Gastroesophageal sphincter (tissue), 4 donors: ENCODE results near the gene RTN4RL1. TPM values are rescaled to one million over a fixed set of nuclear protein-coding genes. Genes with fewer than 3 reads are reported as not detected.

Source experiments
- ATAC-seq: fragments of 150-250 bp; one replicate; pipeline ENCODE4 v1.9.1; 2016; ENCODE audit warnings: mild to moderate bottlenecking, moderate library complexity
- H3K27ac ChIP-seq, 4 donors: fragments of 200-600 bp; sonication (generic) in 3 of 4; 1 replicate in 3 of 4; 2 replicates in 1 of 4; pipeline ENCODE4 v1.5.1; 2016 to 2019
- H3K27me3 ChIP-seq: fragments of 200-600 bp; sonication (generic); one replicate; pipeline ENCODE4 v1.5.1; 2019
- H3K36me3 ChIP-seq, 2 donors: fragments of 200-600 bp; sonication (generic); one replicate each; pipeline ENCODE4 v1.5.1; 2019; ENCODE audit warnings: control low read depth in 1 of 2
- H3K4me1 ChIP-seq, 3 donors: fragments of 200-600 bp; sonication (generic); 1 replicate in 2 of 3; 2 replicates in 1 of 3; pipeline ENCODE4 v1.5.1; 2016 to 2019; ENCODE audit warnings: control low read depth in 2 of 3
- H3K4me3 ChIP-seq, 2 donors: fragments of 200-600 bp; sonication (generic); one replicate each; pipeline ENCODE4 v1.5.1; 2019; ENCODE audit warnings: mild to moderate bottlenecking in 1 of 2, moderate library complexity in 1 of 2
- H3K9me3 ChIP-seq, 3 donors: fragments of 200-600 bp; sonication (generic); one replicate each; pipeline ENCODE4 v1.5.1; 2017 to 2019; ENCODE audit warnings: control low read depth in 2 of 3
- EP300 ChIP-seq: sonication (generic); formaldehyde crosslinking; IDR thresholded peaks from one replicate; pipeline ENCODE4 v1.6.1; 2017; ENCODE audit warnings: antibody characterized with exemption, mild to moderate bottlenecking
- POLR2A ChIP-seq, 2 donors: fragments of 450-650 bp; IDR thresholded peaks; one replicate each; pipeline ENCODE4 v1.6.1; 2017; ENCODE audit warnings: antibody characterized with exemption in 2 of 2, mild to moderate bottlenecking in 2 of 2, moderate library complexity in 1 of 2
- POLR2AphosphoS5 ChIP-seq: sonication (generic); formaldehyde crosslinking; IDR thresholded peaks from one replicate; pipeline ENCODE4 v1.6.1; 2017; ENCODE audit warnings: antibody characterized with exemption
- WGBS, 2 donors: methylation state at CpG; one replicate each; pipeline ENCODE4 v1.1.5; 2018; ENCODE audit warnings: low coverage in 1 of 2; 5-methylcytosine and 5-hydroxymethylcytosine counted together
- total RNA-seq, 4 donors: library from RNA; depleted of rRNA; stranded (reverse); fragments of >200 nt; gene quantifications; one replicate each; pipeline ENCODE4 v1.1.0, GENCODE V29; 2016
- TF ChIP-seq, protein P1 (sequence below), 4 experiments: fragments of 200-600 bp in 2 of 4; fragments of 450-650 bp in 2 of 4; sonication (generic) in 1 of 4; IDR thresholded peaks; one replicate each; pipeline ENCODE4 v1.5.1; 2017 to 2019; ENCODE audit warnings: antibody characterized with exemption in 4 of 4, mild to moderate bottlenecking in 2 of 4, moderate library complexity in 2 of 4

The RTN4RL1 gene
- total RNA-seq, 4 donors from 2014 or later, result 0.58 to 0.81 (median 0.72) TPM; not detected in 1

- peak; percentile 9 for TF ChIP-seq POLR2AphosphoS5
- TF ChIP-seq EP300, result no peak
- Histone ChIP-seq H3K9me3 (no peaks in the 10 kb centered on the region), H3K36me3 (no peaks in the 10 kb centered on the region), H3K27me3 (no peaks in the 10 kb centered on the region), H3K4me3 (peak overlapping the region in 1 of 2 donors; percentile 15), H3K27ac (peak overlapping the region in 3 of 4 donors; percentile 28 to 60 (median 45)), H3K4me1 (peaks cover 0 to 13% (median 8%) of the 10 kb centered on the region in 3 donors)
- peak; percentile 69 for ATAC-seq
- WGBS, 2 donors, result 42 to 49% methylated on average over 4 to 11 of the region's 27 CpGs
Measured at GRCh38 chr17:1931844-1932579, 93.1 kb downstream of the RTN4RL1 start.

- H3K9me3 ChIP-seq, result no peaks in the 10 kb centered on the region
- TF ChIP-seq POLR2A (IDR thresholded peaks at IDR 0.05) (no peak), EP300 (no peak), POLR2AphosphoS5 (no peak)
- TF ChIP-seq, protein P1, sequence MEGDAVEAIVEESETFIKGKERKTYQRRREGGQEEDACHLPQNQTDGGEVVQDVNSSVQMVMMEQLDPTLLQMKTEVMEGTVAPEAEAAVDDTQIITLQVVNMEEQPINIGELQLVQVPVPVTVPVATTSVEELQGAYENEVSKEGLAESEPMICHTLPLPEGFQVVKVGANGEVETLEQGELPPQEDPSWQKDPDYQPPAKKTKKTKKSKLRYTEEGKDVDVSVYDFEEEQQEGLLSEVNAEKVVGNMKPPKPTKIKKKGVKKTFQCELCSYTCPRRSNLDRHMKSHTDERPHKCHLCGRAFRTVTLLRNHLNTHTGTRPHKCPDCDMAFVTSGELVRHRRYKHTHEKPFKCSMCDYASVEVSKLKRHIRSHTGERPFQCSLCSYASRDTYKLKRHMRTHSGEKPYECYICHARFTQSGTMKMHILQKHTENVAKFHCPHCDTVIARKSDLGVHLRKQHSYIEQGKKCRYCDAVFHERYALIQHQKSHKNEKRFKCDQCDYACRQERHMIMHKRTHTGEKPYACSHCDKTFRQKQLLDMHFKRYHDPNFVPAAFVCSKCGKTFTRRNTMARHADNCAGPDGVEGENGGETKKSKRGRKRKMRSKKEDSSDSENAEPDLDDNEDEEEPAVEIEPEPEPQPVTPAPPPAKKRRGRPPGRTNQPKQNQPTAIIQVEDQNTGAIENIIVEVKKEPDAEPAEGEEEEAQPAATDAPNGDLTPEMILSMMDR (IDR thresholded peaks at IDR 0.05), result no peak
- peaks cover 0 to 13% (median 8%) of the 10 kb centered on the region in 3 donors for H3K4me1 ChIP-seq
- WGBS, 2 donors, result no CpG with 5 or more reads among the region's 8 CpGs
- no peaks in the 10 kb centered on the region for H3K27me3 ChIP-seq
- H3K27ac ChIP-seq, result no peak overlapping the region
- no peak overlapping the region for H3K4me3 ChIP-seq
- no peaks in the 10 kb centered on the region for H3K36me3 ChIP-seq
- no peak for ATAC-seq
Measured at GRCh38 chr17:1930337-1930645, 94.8 kb downstream of the RTN4RL1 start.

DNA sequence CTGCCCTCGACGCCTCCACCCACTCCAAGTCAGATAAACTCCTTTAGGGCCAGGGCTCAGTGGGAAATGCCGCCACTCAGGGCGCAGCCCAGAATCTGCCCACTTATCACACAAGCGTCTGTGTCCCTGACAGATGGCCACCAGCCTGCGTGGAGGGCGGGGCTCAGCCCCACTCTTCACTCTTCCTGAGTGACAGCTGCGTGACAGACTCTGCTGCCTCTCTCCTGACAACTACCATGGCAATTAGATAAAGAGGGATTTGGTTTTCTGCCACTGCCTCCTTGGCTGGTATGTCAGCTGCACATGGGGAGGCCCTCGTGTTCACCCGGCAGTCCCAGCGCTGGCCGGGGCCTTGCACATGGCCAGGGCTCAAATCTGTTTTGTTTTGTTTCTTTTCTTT, 96.2 kb downstream of the RTN4RL1 start:
- TF ChIP-seq POLR2AphosphoS5 (no peak), POLR2A (IDR thresholded peaks at IDR 0.05) (no peak), EP300 (no peak)
- TF ChIP-seq, protein P1 (IDR thresholded peaks at IDR 0.05), result no peak
- WGBS, 2 donors, result 70 to 72% methylated on average over 2 to 11 of the region's 12 CpGs

GRCh38 chr17:1920948-1921351, 104.2 kb downstream of the RTN4RL1 start:
- Histone ChIP-seq H3K27me3 (peaks cover 12% of the 10 kb centered on the region), H3K4me3 (no peak overlapping the region), H3K36me3 (no peaks in the 10 kb centered on the region), H3K9me3 (no peaks in the 10 kb centered on the region), H3K4me1 (no peaks in the 10 kb centered on the region), H3K27ac (no peak overlapping the region)
- 46 to 90% methylated on average over 2 to 3 of the region's 19 CpGs for WGBS, 2 donors
- TF ChIP-seq POLR2A (IDR thresholded peaks at IDR 0.05) (no peak), POLR2AphosphoS5 (no peak), EP300 (no peak)
- TF ChIP-seq, protein P1 (IDR thresholded peaks at IDR 0.05), result no peak
- ATAC-seq, result no peak

More for the DNA sequence above, 96.2 kb downstream of the RTN4RL1 start:
- Histone ChIP-seq H3K4me1 (peaks cover 0 to 13% (median 8%) of the 10 kb centered on the region in 3 donors), H3K27me3 (no peaks in the 10 kb centered on the region), H3K36me3 (no peaks in the 10 kb centered on the region), H3K4me3 (no peak overlapping the region), H3K9me3 (no peaks in the 10 kb centered on the region), H3K27ac (no peak overlapping the region)
- no peak for ATAC-seq

GRCh38 chr17:1919201-1919600, 105.9 kb downstream of the RTN4RL1 start:
- no peak for TF ChIP-seq EP300
- TF ChIP-seq POLR2A (IDR thresholded peaks at IDR 0.05), result no peak
- TF ChIP-seq, protein P1 (IDR thresholded peaks at IDR 0.05), result no peak
- TF ChIP-seq POLR2AphosphoS5, result no peak
- Histone ChIP-seq H3K4me3 (no peak overlapping the region), H3K27ac (no peak overlapping the region), H3K27me3 (peaks cover 28% of the 10 kb centered on the region), H3K4me1 (no peaks in the 10 kb centered on the region), H3K36me3 (no peaks in the 10 kb centered on the region), H3K9me3 (no peaks in the 10 kb centered on the region)
- 40 to 69% methylated on average over 2 to 9 of the region's 13 CpGs for WGBS, 2 donors
- no peak for ATAC-seq
